ENCODE data around the gene GLB1L2. TPM values are rescaled to one million over a fixed set of nuclear protein-coding genes. Genes with fewer than 3 reads are reported as not detected.

The GLB1L2 gene
- total RNA-seq, 3 donors from 2014 or later (not counting 1 experiment from before 2014, with no cell fraction given), result 0.57 to 3.3 (median 0.61) TPM

GRCh38 chr11:134340354-134340964 is 8.7 kb downstream of the GLB1L2 start:
- Mint-ChIP-seq H3K27ac (no peak overlapping the region), H3K9me3 (no peaks in the 10 kb centered on the region), H3K36me3 (no peaks in the 10 kb centered on the region), H3K4me1 (no peaks in the 10 kb centered on the region), H3K27me3 (ENCODE audit: low read depth in 2 of 2) (peaks cover 2 to 17% of the 10 kb centered on the region in 2 donors), H3K4me3 (no peak overlapping the region)
- Histone ChIP-seq H3K4me1 (ENCODE audit: control insufficient read depth, insufficient read depth, low read length) (no peaks in the 10 kb centered on the region), H3K4me3 (ENCODE audit: low read length) (no peak overlapping the region), H3K36me3 (ENCODE audit: control insufficient read depth, insufficient read depth, low read length) (no peaks in the 10 kb centered on the region), H3K27me3 (ENCODE audit: control insufficient read depth, insufficient read depth, low read length) (no peaks in the 10 kb centered on the region), H3K9me3 (ENCODE audit: control insufficient read depth, insufficient read depth, low read length) (no peaks in the 10 kb centered on the region), H3K27ac (ENCODE audit: low read length) (no peak overlapping the region)
- ATAC-seq (no peak), DNase-seq (no peak)
- no peak for TF ChIP-seq CTCF (IDR thresholded peaks at IDR 0.05)
- intact Hi-C loops (cut with micrococcal nuclease), result no loop called here
- 88% methylated on average over 11 of the region's 11 CpGs for WGBS (ENCODE audit: insufficient coverage)

GRCh38 chr11:134341805-134342571 is 10.2 kb downstream of the GLB1L2 start:
- intact Hi-C loops (cut with micrococcal nuclease), result no loop called here
- 89% methylated on average over 68 of the region's 68 CpGs for WGBS (ENCODE audit: insufficient coverage)
- H3K4me1 Mint-ChIP-seq, result peaks cover 3 to 9% of the 10 kb centered on the region in 2 donors

GRCh38 chr11:134342572-134343340 is 11.0 kb downstream of the GLB1L2 start:
- TF ChIP-seq CTCF (IDR thresholded peaks at IDR 0.05), result no peak
- no peak overlapping the region for H3K27ac Mint-ChIP-seq
- peaks cover 0 to 10% of the 10 kb centered on the region in 2 donors for H3K27me3 Mint-ChIP-seq (ENCODE audit: low read depth in 2 of 2)
- Histone ChIP-seq H3K36me3 (ENCODE audit: control insufficient read depth, insufficient read depth, low read length) (no peaks in the 10 kb centered on the region), H3K4me1 (ENCODE audit: control insufficient read depth, insufficient read depth, low read length) (peaks cover 11% of the 10 kb centered on the region), H3K27ac (ENCODE audit: low read length) (no peak overlapping the region), H3K27me3 (ENCODE audit: control insufficient read depth, insufficient read depth, low read length) (no peaks in the 10 kb centered on the region), H3K9me3 (ENCODE audit: control insufficient read depth, insufficient read depth, low read length) (no peaks in the 10 kb centered on the region), H3K4me3 (ENCODE audit: low read length) (no peak overlapping the region)
- peaks cover 8 to 15% of the 10 kb centered on the region in 2 donors for H3K4me1 Mint-ChIP-seq
- no peaks in the 10 kb centered on the region for H3K9me3 Mint-ChIP-seq
- WGBS (ENCODE audit: insufficient coverage), result 94% methylated on average over 30 of the region's 30 CpGs
- no peak overlapping the region for H3K4me3 Mint-ChIP-seq
- H3K36me3 Mint-ChIP-seq, result no peaks in the 10 kb centered on the region
- no peak for DNase-seq
- no peak for ATAC-seq
- intact Hi-C loops (cut with micrococcal nuclease), result no loop called here

More at GRCh38 chr11:134341805-134342571, 10.2 kb downstream of the GLB1L2 start:
- Histone ChIP-seq H3K27me3 (ENCODE audit: control insufficient read depth, insufficient read depth, low read length) (no peaks in the 10 kb centered on the region), H3K27ac (ENCODE audit: low read length) (no peak overlapping the region), H3K4me3 (ENCODE audit: low read length) (no peak overlapping the region), H3K36me3 (ENCODE audit: control insufficient read depth, insufficient read depth, low read length) (no peaks in the 10 kb centered on the region), H3K9me3 (ENCODE audit: control insufficient read depth, insufficient read depth, low read length) (no peaks in the 10 kb centered on the region), H3K4me1 (ENCODE audit: control insufficient read depth, insufficient read depth, low read length) (peaks cover 6% of the 10 kb centered on the region)
- H3K27me3 Mint-ChIP-seq (ENCODE audit: low read depth in 2 of 2), result peaks cover 0 to 10% of the 10 kb centered on the region in 2 donors
- ATAC-seq, result no peak
- H3K36me3 Mint-ChIP-seq, result no peaks in the 10 kb centered on the region
- TF ChIP-seq CTCF (IDR thresholded peaks at IDR 0.05), result no peak
- DNase-seq, result no peak
- H3K4me3 Mint-ChIP-seq, result no peak overlapping the region
- no peaks in the 10 kb centered on the region for H3K9me3 Mint-ChIP-seq
- no peak overlapping the region for H3K27ac Mint-ChIP-seq

All from natural killer cell (primary cell).